GM23338 (cell line): Measurements from ENCODE around the gene SGMS2. TPM values are rescaled to one million over a fixed set of nuclear protein-coding genes. Genes with fewer than 3 reads are reported as not detected.

Experiments used
- ATAC-seq: fragments of 200-7000 bp; cut with Tn5 transposase; 3 replicates; pipeline ENCODE4 v1.9.1; 2020
- DNase-seq: peaks from one replicate; pipeline ENCODE4 v3.0.0-alpha.2; 2015; ENCODE audit warnings: low spot score
- H2AFZ ChIP-seq: fragments of 200-600 bp; sonication (generic); 2 replicates; pipeline ENCODE4 v1.8.0; 2016; ENCODE audit warnings: antibody characterized with exemption, mild to moderate bottlenecking, moderate library complexity
- H3F3A ChIP-seq: fragments of 200-600 bp; sonication (generic); replicated peaks from 2 replicates; pipeline ENCODE4 v1.8.0; 2017; ENCODE audit warnings: antibody characterized with exemption, mixed run types, low read depth
- H3K27ac ChIP-seq: fragments of 200-600 bp; sonication (generic); 2 replicates; pipeline ENCODE4 v1.6.1; 2016; ENCODE audit warnings: low read depth
- H3K27me3 ChIP-seq: fragments of 200-600 bp; sonication (generic); 2 replicates; pipeline ENCODE4 v1.8.0; 2016; ENCODE audit warnings: mild to moderate bottlenecking, mixed run types, moderate library complexity; ENCODE audit not compliant: insufficient read depth
- H3K36me3 ChIP-seq: fragments of 200-600 bp; sonication (generic); 2 replicates; pipeline ENCODE4 v1.8.0; 2016; ENCODE audit warnings: mild to moderate bottlenecking; ENCODE audit not compliant: insufficient read depth
- H3K4me1 ChIP-seq: fragments of 200-600 bp; sonication (generic); 2 replicates; pipeline ENCODE4 v1.8.0; 2016; ENCODE audit warnings: mild to moderate bottlenecking, moderate library complexity; ENCODE audit not compliant: insufficient read depth
- H3K4me2 ChIP-seq: fragments of 200-600 bp; sonication (generic); 2 replicates; pipeline ENCODE4 v1.7.1; 2017; ENCODE audit warnings: mixed run types
- H3K4me3 ChIP-seq: fragments of 200-600 bp; sonication (generic); 2 replicates; pipeline ENCODE4 v1.6.1; 2016; ENCODE audit warnings: mixed run types
- H3K79me2 ChIP-seq: fragments of 200-600 bp; sonication (generic); replicated peaks from 2 replicates; pipeline ENCODE4 v1.8.0; 2017; ENCODE audit warnings: mild to moderate bottlenecking; ENCODE audit not compliant: insufficient read depth
- H3K9me2 ChIP-seq: fragments of 200-600 bp; sonication (generic); 2 replicates; pipeline ENCODE4 v1.8.0; 2017; ENCODE audit not compliant: insufficient read depth
- H4K20me1 ChIP-seq: fragments of 200-600 bp; sonication (generic); replicated peaks from 2 replicates; pipeline ENCODE4 v1.8.0; 2017; ENCODE audit warnings: mild to moderate bottlenecking; ENCODE audit not compliant: insufficient read depth
- H3K27ac Mint-ChIP-seq: 2 replicates; pipeline ENCODE4 v1.8.0; 2020; ENCODE audit warnings: inconsistent platforms, mild to moderate bottlenecking, moderate library complexity, mixed read lengths
- H3K27me3 Mint-ChIP-seq: 3 replicates; pipeline ENCODE4 v1.8.0; 2022; ENCODE audit warnings: low read depth, mild to moderate bottlenecking, moderate library complexity, mixed read lengths, inconsistent platforms; ENCODE audit not compliant: insufficient read depth, poor library complexity
- H3K36me3 Mint-ChIP-seq: 3 replicates; pipeline ENCODE4 v1.8.0; 2021; ENCODE audit warnings: low read depth, mild to moderate bottlenecking, inconsistent platforms, moderate library complexity, mixed read lengths
- H3K4me1 Mint-ChIP-seq: 3 replicates; pipeline ENCODE4 v1.8.0; 2020; ENCODE audit warnings: mild to moderate bottlenecking, inconsistent platforms, mixed read lengths
- H3K4me3 Mint-ChIP-seq: 3 replicates; pipeline ENCODE4 v1.8.0; 2021; ENCODE audit warnings: moderate library complexity, mild to moderate bottlenecking, inconsistent platforms, mixed read lengths
- H3K9me3 Mint-ChIP-seq: 3 replicates; pipeline ENCODE4 v1.8.0; 2020; ENCODE audit warnings: moderate library complexity, mild to moderate bottlenecking, inconsistent platforms, mixed read lengths
- CREB1 ChIP-seq: fragments of 250-450 bp; sonication (Bioruptor Pico); IDR thresholded peaks from 2 replicates; pipeline ENCODE4 v1.5.0; 2020; ENCODE audit warnings: low read depth, mild to moderate bottlenecking, moderate library complexity
- EZH2 ChIP-seq: fragments of 200-600 bp; sonication (generic); IDR thresholded peaks from one replicate; pipeline ENCODE4 v1.8.0; 2017; ENCODE audit warnings: antibody characterized with exemption, mild to moderate bottlenecking, low read depth; ENCODE audit not compliant: unreplicated experiment
- EZH2phosphoT487 ChIP-seq: fragments of 200-600 bp; sonication (generic); IDR thresholded peaks from one replicate; pipeline ENCODE4 v1.8.1; 2018; ENCODE audit warnings: antibody characterized with exemption; ENCODE audit not compliant: unreplicated experiment
- POLR2AphosphoS5 ChIP-seq: IDR thresholded peaks from 2 replicates; pipeline ENCODE4 v1.6.1; 2016; ENCODE audit warnings: antibody characterized with exemption, low read depth
- STAT1 ChIP-seq: IDR thresholded peaks from one replicate; pipeline ENCODE4 v1.6.1; 2016; ENCODE audit warnings: antibody characterized with exemption; ENCODE audit not compliant: unreplicated experiment
- ZNF114 ChIP-seq: fragments of 250-450 bp; sonication (Bioruptor Pico); IDR thresholded peaks from 2 replicates; pipeline ENCODE4 v1.5.0; 2020; ENCODE audit warnings: mild to moderate bottlenecking, moderate library complexity
- polyA plus RNA-seq: library from polyadenylated mRNA; unstranded; fragments of >200 nt; fragmentation: Nextera tagmentation; extraction: Ambion mirVana; gene quantifications from 2 replicates; pipeline ENCODE4 v1.2.1, GENCODE V29; 2016
- total RNA-seq: library from RNA; depleted of rRNA; stranded (reverse); fragments of >200 nt; shearing (Covaris generic); gene quantifications from 2 replicates; pipeline ENCODE4 v1.2.3, GENCODE V29; 2014
- TF ChIP-seq, protein P1 (sequence below): IDR thresholded peaks from 2 replicates; pipeline ENCODE4 v1.6.1; 2016; ENCODE audit warnings: antibody characterized with exemption
- TF ChIP-seq, protein P2 (sequence below): IDR thresholded peaks from one replicate; pipeline ENCODE4 v1.6.1; 2018; ENCODE audit warnings: antibody characterized with exemption; ENCODE audit not compliant: unreplicated experiment
- TF ChIP-seq, protein P3 (sequence below), 2 experiments: fragments of 200-600 bp in 1 of 2; sonication (generic) in 1 of 2; conservative IDR thresholded peaks; 2 replicates each; pipeline versions ENCODE4 v1.5.1 to v1.6.1; 2016 to 2017; ENCODE audit warnings: antibody characterized with exemption in 2 of 2, low read depth in 2 of 2, mild to moderate bottlenecking in 2 of 2, moderate library complexity in 1 of 2

SGMS2 gene
- total and polyA plus RNA-seq, 2 experiments from 2014 or later = 0.35 to 1.1 TPM

DNA sequence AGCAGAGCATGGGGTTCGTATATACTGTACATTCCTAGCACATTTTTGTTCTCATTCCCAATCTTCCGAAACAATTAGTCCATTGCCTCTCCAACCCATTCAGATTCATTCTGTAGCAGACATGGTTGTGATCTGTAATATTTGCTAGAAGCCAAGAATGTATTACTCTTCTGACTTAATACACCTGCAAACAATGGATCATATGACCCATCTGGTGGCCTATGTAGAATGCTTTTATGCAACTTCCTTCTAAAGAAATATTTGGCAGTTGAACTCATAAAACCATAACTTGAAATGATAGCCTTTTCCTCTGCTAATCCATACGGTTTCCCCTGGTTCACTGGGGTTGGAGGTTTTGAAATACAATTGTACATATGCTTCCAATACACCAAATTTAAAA, 32.8 kb upstream of the SGMS2 start:
- Histone ChIP-seq H3K79me2 (no peaks in the 10 kb centered on the region), H3F3A (no peaks in the 10 kb centered on the region), H3K36me3 (no peaks in the 10 kb centered on the region), H3K4me1 (no peaks in the 10 kb centered on the region), H3K27ac (no peak overlapping the region), H3K9me2 (peaks cover 4% of the 10 kb centered on the region; the same call in 1 of the 2 replicates), H3K27me3 (no peaks in the 10 kb centered on the region), H3K4me3 (no peak overlapping the region), H2AFZ (no peak overlapping the region), H3K4me2 (no peak overlapping the region), H4K20me1 (no peaks in the 10 kb centered on the region)
- TF ChIP-seq ZNF114 (CRISPR knock-in tag) (no peak), POLR2AphosphoS5 (no peak)
- TF ChIP-seq, protein P1, sequence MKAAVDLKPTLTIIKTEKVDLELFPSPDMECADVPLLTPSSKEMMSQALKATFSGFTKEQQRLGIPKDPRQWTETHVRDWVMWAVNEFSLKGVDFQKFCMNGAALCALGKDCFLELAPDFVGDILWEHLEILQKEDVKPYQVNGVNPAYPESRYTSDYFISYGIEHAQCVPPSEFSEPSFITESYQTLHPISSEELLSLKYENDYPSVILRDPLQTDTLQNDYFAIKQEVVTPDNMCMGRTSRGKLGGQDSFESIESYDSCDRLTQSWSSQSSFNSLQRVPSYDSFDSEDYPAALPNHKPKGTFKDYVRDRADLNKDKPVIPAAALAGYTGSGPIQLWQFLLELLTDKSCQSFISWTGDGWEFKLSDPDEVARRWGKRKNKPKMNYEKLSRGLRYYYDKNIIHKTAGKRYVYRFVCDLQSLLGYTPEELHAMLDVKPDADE = no peak
- DNase-seq (no peak), ATAC-seq (no peak)
- Mint-ChIP-seq H3K4me3 (no peak overlapping the region), H3K9me3 (peaks cover 22% of the 10 kb centered on the region), H3K27me3 (no peaks in the 10 kb centered on the region), H3K4me1 (peaks cover 3% of the 10 kb centered on the region; the same call in 2 of the 3 replicates), H3K36me3 (peaks cover 14% of the 10 kb centered on the region), H3K27ac (no peak overlapping the region)

DNA sequence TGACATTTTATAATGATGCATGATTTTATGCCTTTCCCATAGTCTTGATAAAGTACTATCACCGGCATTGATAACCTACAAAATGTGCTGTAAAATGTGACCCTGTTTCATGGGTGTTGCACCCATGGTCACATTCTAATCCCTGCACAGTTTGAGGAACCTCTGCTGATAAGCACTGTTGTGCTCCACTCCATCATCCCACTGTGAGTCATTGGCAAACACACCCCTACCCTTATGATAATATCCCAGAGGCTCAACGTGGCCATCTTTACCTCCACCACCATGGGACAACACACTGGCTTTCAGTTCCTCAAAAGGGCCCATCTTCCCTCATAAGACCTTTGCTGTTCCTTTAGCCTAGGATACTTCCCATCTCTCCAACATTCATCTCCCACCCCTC, 32.0 kb upstream of the SGMS2 start:
- Histone ChIP-seq H2AFZ (no peak overlapping the region), H3K9me2 (peaks cover 4% of the 10 kb centered on the region; the same call in 1 of the 2 replicates), H3K4me1 (no peaks in the 10 kb centered on the region), H3K36me3 (no peaks in the 10 kb centered on the region), H3F3A (no peaks in the 10 kb centered on the region), H3K4me3 (no peak overlapping the region), H4K20me1 (no peaks in the 10 kb centered on the region), H3K79me2 (no peaks in the 10 kb centered on the region), H3K4me2 (no peak overlapping the region), H3K27ac (no peak overlapping the region), H3K27me3 (no peaks in the 10 kb centered on the region)
- Mint-ChIP-seq H3K27me3 (no peaks in the 10 kb centered on the region), H3K36me3 (peaks cover 6% of the 10 kb centered on the region; the same call in 2 of the 3 replicates), H3K27ac (no peak overlapping the region), H3K4me1 (peaks cover 3% of the 10 kb centered on the region; the same call in 2 of the 3 replicates), H3K9me3 (peaks cover 14% of the 10 kb centered on the region), H3K4me3 (no peak overlapping the region)
- ATAC-seq (no peak), DNase-seq (no peak)
- TF ChIP-seq CREB1 (CRISPR knock-in tag) (no peak), EZH2phosphoT487 (no peak), STAT1 (no peak), ZNF114 (CRISPR knock-in tag) (no peak), POLR2AphosphoS5 (no peak), EZH2 (no peak)
- TF ChIP-seq, protein P2, sequence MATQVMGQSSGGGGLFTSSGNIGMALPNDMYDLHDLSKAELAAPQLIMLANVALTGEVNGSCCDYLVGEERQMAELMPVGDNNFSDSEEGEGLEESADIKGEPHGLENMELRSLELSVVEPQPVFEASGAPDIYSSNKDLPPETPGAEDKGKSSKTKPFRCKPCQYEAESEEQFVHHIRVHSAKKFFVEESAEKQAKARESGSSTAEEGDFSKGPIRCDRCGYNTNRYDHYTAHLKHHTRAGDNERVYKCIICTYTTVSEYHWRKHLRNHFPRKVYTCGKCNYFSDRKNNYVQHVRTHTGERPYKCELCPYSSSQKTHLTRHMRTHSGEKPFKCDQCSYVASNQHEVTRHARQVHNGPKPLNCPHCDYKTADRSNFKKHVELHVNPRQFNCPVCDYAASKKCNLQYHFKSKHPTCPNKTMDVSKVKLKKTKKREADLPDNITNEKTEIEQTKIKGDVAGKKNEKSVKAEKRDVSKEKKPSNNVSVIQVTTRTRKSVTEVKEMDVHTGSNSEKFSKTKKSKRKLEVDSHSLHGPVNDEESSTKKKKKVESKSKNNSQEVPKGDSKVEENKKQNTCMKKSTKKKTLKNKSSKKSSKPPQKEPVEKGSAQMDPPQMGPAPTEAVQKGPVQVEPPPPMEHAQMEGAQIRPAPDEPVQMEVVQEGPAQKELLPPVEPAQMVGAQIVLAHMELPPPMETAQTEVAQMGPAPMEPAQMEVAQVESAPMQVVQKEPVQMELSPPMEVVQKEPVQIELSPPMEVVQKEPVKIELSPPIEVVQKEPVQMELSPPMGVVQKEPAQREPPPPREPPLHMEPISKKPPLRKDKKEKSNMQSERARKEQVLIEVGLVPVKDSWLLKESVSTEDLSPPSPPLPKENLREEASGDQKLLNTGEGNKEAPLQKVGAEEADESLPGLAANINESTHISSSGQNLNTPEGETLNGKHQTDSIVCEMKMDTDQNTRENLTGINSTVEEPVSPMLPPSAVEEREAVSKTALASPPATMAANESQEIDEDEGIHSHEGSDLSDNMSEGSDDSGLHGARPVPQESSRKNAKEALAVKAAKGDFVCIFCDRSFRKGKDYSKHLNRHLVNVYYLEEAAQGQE = no peak
- TF ChIP-seq, protein P3, sequence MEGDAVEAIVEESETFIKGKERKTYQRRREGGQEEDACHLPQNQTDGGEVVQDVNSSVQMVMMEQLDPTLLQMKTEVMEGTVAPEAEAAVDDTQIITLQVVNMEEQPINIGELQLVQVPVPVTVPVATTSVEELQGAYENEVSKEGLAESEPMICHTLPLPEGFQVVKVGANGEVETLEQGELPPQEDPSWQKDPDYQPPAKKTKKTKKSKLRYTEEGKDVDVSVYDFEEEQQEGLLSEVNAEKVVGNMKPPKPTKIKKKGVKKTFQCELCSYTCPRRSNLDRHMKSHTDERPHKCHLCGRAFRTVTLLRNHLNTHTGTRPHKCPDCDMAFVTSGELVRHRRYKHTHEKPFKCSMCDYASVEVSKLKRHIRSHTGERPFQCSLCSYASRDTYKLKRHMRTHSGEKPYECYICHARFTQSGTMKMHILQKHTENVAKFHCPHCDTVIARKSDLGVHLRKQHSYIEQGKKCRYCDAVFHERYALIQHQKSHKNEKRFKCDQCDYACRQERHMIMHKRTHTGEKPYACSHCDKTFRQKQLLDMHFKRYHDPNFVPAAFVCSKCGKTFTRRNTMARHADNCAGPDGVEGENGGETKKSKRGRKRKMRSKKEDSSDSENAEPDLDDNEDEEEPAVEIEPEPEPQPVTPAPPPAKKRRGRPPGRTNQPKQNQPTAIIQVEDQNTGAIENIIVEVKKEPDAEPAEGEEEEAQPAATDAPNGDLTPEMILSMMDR (conservative IDR thresholded peaks at IDR 0.05; ENCODE audit: low read depth in 2 of 2) = no peak
- TF ChIP-seq, protein P1 = no peak
